Measurements from ENCODE around the gene TLE2.
"Not testable (repeated sequence)": the region's sequence is repeated elsewhere in the genome, so short reads cannot be mapped to it uniquely, and the experiment has no call there.

Gene TLE2

GRCh38 chr19:3055741-3056416 lies 26.8 kb upstream of the TLE2 start:
- no peak for DNase-seq

GRCh38 chr19:3054972-3055740 lies 26.1 kb upstream of the TLE2 start:
- DNase-seq = no peak

GRCh38 chr19:3054265-3054971 lies 25.3 kb upstream of the TLE2 start:
- DNase-seq = no peak

DNA sequence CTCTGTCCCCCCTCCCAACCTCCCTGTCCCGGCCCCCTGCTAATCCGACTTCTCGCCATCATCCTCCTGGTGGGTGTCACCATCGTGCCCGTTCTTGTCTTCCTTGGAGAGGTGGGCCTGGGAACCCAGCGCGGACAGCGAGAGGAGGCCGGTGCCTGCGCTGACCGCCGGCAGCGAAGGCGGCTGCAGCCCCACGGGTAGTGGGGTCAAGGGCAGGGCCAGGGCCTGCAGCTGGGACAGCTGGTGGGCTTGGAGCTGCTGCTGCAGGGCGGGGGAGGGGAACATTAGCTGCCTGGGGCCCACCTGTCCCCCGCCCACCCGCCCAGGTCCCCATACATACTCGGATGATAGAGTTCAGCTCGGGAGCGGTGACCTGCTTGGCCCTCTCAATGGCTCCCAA lies 24.7 kb upstream of the TLE2 start:
- DNase-seq = no peak

- DNase-seq = no peak
These were observed 24.1 kb upstream of the TLE2 start for GRCh38 chr19:3053218-3053621.

GRCh38 chr19:3050016-3050415 lies 20.9 kb upstream of the TLE2 start:
- DNase-seq = not testable (repeated sequence)

DNA sequence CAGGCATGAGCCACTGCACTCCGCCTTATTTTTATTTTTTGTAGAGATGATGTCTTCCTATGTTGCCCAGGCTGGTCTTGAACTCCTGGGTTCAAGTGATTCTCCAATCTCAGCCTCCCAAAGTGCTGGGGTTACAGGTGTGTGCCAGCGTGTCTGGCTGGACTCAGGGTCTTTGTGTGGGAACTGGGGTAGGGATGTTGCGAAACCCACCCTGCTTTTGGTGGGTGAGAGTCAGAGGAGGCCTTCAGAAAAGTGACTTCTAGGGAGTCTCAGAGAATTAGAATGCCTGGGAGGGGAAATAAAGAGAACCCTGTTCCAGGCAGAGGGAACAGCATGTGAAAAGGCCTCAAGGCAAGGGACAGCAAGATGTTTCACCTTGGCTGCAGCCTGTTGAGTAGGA lies 20.0 kb upstream of the TLE2 start:
- DNase-seq = no peak

DNA sequence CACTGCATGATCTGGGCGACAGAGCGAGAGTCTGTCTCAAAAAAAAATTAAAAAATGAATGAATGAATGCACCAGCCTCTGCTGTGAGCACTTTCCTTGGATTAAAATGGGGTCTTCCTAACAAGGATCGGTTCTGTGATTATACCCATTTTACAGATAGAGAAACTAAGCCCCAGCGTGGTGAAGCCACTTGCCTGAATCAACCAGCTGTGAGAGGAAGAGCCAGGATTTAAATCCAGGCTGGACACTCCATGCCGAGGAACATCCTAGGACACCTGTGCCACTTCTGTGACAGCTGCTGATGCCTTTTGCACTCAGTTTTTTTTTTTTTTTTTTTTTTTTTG lies 19.1 kb upstream of the TLE2 start:
- DNase-seq = no peak

GRCh38 chr19:3047496-3048189 lies 18.6 kb upstream of the TLE2 start:
- DNase-seq = peak; percentile 68 to 70

DNA sequence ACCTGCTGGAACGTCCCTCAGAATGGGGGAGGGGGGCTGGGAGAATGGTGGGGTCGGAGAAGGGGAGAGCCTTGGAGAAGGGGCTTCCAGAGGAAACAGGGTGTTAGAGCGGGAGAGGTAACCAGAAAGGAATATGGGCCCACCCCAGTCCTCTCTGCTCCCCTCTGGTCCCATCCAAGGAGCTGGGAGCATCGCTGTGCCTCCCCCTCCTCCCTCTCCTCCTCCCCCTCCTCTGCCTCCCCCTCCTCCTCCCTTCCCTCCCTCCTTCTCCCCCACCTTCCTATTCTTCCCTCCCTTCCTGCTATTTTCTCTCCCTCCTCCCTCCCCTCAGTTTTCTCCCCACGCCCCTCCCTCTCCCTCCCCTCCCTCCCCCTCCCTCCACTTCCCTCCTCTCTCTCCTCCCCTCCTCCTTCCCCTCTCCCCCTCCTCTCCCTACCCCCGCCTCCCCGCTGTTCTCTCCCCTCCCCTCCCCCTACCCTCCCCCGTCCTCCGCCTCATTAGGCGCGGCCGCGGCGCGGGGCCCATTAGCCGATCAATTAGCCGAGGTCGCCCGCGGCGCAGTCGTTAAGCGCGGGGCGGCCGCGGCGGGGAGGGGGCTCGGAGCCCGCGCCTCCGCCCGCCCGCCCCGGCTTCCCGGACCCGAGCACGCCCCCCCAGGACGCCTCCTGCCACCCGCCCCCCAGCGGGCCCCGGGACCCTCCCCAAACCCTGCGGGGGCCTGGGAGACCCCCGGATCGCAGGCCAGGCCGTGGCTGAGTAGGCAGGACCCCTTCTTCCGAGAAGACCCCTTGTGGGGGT lies 17.8 kb upstream of the TLE2 start:
- no peak for DNase-seq

- DNase-seq = no peak
These were observed 17.0 kb upstream of the TLE2 start for GRCh38 chr19:3045885-3046697.

- no peak for DNase-seq
These were observed 16.1 kb upstream of the TLE2 start for GRCh38 chr19:3045191-3045590.

- DNase-seq = no peak
These were observed 13.7 kb upstream of the TLE2 start for GRCh38 chr19:3042621-3043267.

DNA sequence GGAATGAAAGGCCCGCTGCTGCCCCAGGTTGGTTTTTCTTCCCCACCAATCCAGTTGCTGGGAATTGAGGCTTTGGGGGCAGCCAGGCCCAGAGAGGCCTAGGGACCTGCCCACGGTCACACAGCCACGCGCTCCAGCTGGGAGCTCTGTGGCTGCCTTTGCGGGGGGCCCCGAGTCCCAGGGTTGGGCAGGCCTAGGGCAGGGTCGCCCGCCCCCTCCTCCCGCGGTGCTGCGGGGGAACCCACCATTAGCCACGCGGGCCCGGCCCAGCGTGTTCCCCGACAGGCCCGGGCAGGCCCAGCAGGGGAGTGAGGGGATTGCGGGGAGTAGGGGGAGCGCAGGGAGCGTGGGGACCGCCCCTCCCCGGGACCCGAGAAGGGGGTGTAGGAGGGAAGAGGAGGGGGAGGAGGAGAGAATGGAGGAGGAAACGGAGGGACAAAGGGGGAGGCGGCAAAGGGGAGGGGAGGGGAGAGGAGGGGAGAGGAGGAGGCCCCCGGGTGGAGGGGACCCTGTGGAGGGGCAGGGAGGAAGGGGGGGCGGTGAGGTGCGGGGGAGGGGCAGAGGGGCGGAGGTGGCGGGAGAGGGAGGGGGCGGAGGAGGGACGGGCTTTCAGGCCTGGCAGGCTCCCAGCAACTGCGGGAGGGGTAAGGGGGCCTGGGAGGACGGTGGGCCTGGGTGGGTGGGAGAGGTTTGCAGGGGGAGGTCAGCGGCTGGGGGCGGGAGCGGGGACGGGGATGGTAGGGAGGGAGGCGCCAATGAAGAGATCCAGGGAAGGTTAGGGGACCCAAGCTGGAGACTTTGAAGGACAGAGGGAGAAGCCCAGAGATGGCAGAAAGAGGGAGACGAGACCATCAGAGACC lies 12.9 kb upstream of the TLE2 start:
- no peak for DNase-seq

DNA sequence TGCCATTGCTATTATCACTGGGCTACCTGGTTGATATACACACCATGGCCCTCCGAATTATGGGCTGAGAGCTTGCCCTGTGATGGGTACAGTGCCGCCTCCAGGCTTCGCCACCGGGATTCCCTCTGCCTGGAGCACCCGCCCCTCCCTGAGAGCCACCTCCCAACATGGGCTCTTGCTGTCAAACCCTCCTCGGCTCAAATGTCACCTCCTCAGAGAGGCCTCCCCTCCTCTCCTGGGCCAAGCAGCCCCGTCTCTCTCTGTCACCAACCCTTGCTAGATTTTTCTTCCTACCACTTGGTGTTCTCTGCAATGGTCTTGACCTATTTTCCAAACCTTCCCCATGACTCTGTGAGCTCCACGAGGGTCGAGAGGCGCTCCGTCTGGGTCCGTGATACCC lies 12.2 kb upstream of the TLE2 start:
- DNase-seq = no peak

GRCh38 chr19:3039641-3040077 lies 10.6 kb upstream of the TLE2 start:
- DNase-seq = no peak

- DNase-seq = no peak
These were observed 10.0 kb upstream of the TLE2 start for GRCh38 chr19:3039125-3039524.

DNA sequence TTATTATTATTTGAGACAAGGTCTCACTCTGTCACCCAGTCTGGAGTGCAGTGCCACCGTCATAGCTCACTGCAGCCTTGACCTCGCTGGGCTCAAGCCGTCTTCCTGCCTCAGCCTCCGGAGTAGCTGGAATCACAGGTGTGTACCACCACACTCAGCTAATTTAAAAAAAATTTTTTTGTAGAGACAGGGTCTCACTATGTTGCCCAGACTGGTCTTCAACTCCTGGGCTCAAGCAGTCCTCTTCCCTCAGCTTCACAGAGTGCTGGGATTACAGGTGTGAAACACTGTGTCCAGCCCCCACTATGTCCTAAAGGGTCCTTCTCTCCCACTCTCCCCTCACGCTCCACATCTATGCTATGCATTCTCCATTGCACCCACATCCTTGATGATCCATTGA lies 9.1 kb upstream of the TLE2 start:
- no peak for DNase-seq

DNA sequence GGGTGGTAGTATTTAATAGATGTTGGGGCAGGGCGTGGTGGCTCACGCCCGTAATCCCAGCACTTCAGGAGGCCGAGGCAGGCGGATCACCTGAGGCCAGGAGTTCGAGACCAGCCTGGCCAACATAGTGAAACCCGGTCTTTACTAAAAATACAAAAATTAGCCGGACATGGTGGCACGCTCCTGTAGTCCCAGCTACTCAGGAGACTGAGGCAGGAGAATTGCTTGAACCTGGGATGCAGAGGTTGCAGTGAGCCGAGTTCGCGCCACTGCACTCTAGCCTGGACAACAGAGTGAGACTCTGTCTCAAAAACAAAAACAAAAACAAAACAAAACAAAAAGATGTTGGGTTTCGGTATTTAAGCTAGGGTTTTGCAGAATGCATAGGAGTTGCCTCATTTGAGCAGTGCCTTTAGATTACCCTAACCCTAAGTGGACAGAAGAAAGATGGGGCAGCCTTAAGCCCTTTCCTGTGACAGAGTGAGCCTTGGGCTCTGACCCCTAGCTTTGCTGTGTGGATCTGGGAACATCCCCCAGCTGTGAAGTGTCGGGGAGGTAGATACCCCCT lies 8.0 kb upstream of the TLE2 start:
- not testable (repeated sequence) for DNase-seq
